Right ventricle myocardium inferior (tissue), 1 donor: ENCODE results near the gene FUOM. TPM values are rescaled to one million over a fixed set of nuclear protein-coding genes. Genes with fewer than 3 reads are reported as not detected.
"Not testable (repeated sequence)": the region's sequence is repeated elsewhere in the genome, so short reads cannot be mapped to it uniquely, and the experiment has no call there.

Experiments
- ATAC-seq: fragments of 200-7000 bp; cut with Tn5 transposase; one replicate; pipeline ENCODE4 v1.9.1; 2020; ENCODE audit warnings: mild to moderate bottlenecking, moderate library complexity
- DNase-seq: peaks from one replicate; pipeline ENCODE4 v3.0.0; 2021; ENCODE audit errors: missing footprints
- intact Hi-C: fragments of 100-400 bp; cut with DNase I; formaldehyde crosslinking; loops from one replicate; pipeline ENCODE4 v1.11.0; 2022
- total RNA-seq: library from RNA; stranded (reverse); fragmentation: NEBNext Ultra II Directional; extraction: Animal tissue kit (Norgen Biotek cat#: 25700); gene quantifications from one replicate; pipeline ENCODE4 v1.2.1, GENCODE V29; 2021
- donor health status: DM: no; HTN: yes; CAD: no; lungs with severe emphysema.

The FUOM gene
- total RNA-seq, 1 donor from 2014 or later, result 7.9 TPM

DNA sequence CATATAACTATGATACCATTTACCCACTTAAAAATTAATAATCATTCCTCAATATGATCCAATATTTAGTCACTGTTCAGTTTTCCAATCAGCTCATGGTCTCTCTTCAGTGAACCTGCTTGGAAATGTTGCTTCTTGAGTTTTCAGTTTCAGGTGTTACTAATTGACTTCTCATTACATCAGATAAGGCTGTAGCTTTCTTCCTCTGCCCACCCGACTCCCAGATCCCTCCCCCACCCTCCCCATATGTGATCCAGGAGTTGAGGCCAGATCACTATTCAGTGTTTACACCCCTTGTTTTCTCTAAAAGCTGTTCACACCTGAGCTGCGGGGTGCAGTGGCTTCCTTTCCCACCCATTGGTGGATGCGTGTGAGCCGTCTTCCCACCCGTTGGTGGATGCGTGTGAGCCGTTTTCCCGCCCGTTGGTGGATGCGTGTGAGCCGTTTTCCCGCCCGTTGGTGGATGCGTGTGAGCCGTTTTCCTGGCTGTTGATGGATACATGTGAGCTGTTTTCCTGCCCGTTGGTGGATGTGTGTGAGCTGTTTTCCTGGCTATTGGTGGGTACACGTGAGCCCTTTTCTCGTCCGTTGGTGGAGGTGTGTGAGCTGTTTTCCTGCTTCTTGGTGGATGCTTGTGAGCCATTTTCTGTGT lies 32.9 kb upstream of the FUOM start:
- ATAC-seq (no peak), DNase-seq (no peak)
- intact Hi-C loops, result no loop called here

DNA sequence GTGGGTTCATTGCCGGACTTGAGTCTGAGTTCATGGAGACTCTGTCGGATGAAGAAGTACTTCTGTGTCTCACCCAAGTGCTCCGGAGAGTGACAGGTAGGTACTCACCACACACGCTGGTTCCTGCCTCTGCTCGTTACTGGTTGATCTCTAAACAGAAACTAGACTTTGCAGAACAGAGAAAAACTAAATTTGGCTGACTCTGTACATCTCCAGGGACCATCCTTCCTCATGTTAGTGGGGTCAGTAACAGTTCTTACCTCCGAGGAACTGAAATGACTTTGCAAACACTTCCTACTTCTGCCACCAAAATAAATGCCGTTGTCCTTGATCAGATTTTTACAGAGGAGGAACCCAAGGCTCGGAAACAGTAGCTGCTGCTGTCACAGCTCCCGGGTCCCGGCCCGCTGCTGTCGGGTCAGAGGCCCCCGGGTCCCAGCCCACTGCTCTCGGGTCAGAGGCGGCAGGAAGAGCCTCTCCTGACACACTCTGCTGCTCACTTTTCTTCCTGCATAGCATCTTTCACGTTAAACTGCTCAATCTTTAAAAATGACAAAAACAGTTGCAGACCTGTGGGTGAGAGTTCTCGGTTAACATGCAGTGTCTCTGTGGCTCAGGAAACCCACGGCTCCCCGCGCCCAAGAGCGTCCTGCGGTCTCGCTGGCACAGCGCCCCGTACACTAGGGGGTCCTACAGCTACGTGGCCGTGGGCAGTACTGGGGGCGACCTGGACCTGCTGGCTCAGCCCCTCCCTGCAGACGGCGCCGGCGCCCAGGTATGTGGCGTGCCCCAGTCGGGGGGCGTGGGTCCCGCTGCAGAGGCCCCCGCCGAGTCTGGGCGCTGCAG lies 31.4 kb upstream of the FUOM start:
- ATAC-seq (no peak), DNase-seq (no peak)
- intact Hi-C loops, result no loop called here

DNA sequence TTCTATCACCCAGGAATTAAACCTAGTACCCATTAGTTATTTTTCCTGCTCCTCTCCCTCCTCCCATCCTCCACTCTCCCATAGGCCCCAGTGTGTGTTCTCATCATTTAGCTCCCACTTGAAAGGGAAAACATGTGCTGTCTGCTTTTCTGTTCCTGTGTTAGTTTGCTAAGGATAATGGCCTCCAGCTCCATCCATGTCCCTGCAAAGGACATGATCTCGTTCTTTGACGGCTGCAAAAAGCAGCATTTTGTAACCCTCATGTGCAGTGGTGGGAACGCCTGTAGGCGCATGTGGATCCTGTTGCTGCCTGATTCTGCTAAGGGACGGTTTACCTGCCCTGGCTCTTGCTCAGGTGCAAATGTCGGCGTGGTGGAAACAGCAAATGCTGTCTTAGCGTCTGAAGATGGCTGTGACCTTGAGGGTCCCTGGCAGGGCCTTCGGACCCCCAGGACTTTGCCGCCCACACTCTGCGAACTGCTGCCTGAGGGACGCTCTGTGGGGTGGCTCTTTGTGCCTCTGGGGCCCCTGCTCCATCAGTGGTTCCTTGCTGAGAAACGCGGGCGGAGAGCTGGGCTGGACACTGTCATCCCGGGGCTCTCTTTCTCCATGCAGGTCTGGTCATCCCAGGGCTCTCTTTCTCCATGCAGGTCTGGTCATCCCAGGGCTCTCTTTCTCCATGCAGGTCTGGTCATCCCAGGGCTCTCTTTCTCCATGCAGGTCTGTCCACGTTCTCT lies 30.6 kb upstream of the FUOM start:
- ATAC-seq (no peak), DNase-seq (no peak)
- intact Hi-C loops, result no loop called here

DNA sequence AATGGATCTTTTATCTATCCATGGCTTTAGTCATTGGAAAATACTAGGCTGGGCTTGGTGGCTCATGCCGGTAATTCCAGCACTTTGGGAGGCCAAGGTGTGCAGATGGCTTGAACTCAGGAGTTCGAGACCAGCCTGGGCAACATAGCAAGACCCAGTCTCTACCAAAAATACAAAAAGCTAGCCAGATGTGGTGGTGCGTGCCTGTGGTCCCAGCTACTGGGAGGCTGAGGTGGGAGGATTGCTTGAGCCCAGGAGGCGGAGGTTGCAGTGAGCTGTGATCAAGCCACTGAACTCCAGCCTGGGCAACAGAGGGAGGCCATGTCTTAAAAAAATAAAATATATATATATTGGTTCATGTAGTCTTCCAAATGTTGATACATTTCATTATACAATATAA lies 29.1 kb upstream of the FUOM start:
- intact Hi-C loops, DNase-seq, ATAC-seq: not testable (repeated sequence)

DNA sequence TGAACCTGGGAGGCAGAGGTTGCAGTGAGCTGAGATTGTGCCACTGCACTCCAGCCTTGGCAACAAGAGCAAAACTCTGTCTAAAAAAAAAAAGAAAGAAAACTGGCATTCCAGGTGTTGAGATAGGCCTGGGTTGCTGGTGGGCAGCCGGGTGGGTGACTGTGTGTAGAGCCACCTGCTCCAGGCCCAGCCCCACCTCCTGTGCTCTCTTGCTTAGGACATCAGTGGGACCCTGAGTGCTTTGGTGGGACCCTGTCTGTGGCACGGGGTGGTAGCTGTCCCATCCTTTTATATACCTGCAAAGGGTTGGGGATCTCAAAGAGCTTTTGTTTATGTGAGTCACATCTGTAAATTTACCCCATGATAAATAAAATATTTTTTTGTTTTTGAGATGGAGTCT lies 27.4 kb upstream of the FUOM start:
- DNase-seq (no peak), ATAC-seq (no peak)
- intact Hi-C loops, result no loop called here

DNA sequence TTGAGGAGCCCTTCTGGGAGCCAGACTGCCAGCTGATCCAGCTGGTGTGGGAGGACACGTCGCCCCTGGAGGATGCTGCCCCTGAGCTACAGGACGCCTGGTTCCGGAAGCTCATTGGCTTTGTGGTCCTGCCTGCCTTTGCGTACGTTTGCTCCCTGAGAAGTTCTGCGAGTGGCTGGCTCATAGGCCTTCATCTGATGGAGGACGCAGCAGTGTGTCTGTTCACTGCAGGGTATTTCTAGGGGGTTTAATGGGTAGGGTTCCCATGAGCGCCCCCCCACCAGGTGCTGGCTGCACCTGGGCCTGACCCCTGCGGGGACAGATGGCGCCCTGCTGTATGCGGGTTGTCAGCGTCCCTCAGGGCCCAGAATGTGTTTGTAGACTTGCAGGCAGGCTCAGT lies 26.3 kb upstream of the FUOM start:
- ATAC-seq, result no peak
- DNase-seq, result no peak
- intact Hi-C loops, result no loop called here

DNA sequence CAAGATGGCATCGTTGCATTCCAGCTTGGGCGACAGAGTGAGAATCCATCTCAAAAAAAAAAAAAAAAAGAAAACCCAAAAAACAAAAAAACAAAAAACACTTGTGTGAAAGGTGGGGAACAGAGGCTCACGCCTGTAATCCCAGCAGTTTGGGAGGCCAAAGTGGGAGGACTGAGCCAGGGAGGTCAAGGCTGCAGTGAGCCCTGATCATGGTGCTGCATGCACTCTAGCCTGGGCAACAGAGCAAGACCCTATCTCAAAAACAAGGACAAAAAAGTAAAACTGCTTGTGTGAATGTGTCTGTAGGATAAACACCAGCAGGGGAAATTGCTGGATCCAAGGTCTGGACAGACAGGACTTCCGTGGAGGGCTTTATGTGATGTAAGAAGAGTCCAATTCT lies 25.7 kb upstream of the FUOM start:
- intact Hi-C loops, result no loop called here
- DNase-seq (no peak), ATAC-seq (no peak)

DNA sequence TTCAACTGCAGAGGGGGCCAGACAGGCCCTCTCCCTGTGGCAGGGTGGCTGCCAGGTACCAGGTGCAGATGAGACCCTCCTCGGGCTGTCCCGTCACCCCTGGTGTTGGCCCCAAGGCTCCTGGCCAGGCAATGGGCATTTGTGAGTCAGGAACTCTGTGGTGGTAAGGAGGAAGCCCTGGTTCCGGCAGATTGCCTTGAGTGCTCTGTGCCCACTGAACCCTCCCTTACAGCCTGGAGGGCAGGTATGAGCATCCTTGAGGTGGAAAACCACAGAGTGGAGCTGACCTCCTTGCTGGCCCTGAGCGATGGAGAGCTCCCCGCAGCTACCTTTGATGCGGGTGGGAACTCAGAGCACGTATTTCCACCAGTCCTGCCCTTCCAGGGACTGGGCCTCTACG lies 23.2 kb upstream of the FUOM start:
- no peak for DNase-seq
- intact Hi-C loops, result no loop called here
- no peak for ATAC-seq

DNA sequence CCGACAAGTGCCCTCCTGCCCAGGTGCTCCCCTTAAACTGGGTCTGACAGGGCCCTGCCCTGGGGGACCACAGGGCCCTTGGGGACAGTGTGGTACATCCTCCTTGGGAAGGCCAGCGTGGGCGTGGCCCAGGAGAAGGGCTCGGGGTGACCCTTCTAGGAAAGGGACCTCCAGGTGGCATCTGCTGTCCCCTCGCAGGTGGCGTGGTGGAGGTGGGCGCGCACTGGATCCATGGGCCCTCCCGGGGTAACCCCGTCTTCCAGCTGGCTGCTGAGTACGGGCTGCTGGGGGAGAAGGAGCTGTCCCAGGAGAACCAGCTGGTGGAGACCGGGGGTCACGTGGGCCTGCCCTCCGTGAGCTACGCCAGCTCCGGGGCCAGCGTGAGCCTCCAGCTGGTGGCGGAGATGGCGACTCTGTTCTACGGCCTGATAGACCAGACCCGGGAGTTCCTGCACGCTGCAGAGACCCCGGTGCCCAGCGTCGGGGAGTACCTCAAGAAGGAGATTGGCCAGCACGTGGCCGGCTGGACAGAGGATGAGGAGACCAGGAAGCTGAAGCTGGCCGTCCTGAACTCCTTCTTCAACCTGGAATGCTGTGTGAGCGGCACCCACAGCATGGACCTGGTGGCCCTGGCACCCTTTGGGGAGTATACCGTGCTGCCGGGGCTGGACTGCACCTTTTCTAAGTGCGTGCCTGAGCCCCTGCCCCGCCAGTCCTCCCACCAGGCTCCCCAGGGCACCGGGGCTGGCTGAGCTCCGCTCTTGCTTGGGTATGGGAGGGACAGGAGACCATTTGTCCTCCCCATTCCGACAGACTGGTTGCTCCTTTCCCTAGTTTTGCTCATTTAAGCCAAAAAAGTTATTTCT lies 22.2 kb upstream of the FUOM start:
- intact Hi-C loops, result no loop called here
- ATAC-seq, result peak; percentile 15
- DNase-seq, result peak; percentile 63

DNA sequence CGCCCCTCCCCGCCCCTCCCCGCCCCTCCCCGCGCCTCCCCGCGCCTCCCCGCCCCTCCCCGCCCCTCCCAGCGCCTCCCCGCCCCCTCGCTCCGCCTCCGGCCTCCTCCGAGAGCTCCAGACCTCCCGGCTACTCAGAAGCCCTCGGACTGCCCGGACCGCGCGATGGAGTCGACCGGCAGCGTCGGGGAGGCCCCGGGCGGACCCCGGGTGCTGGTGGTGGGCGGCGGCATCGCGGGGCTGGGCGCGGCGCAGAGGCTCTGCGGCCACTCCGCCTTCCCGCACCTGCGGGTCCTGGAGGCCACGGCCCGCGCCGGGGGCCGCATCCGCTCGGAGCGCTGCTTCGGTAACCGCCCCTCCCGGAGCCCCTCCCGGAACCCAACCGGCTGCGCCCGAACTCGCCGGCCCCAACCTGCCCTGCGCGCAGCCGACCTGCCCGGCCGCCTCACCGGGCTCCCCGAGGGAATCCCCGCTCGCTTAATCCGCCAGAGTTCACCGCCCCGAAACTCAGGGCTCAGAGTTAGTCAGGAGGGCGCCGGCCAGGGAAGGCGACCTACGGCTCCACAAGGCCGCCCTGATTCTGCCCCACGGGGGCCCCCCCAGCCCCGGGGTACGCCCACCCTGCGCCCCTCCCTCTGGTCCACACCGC lies 21.5 kb upstream of the FUOM start, which contains the start of gene PAOX:
TSS of gene PAOX (plus strand) at position 111 of the 649 bp plus-strand sequence. CDS start at position 166, 55 bp downstream.
- ATAC-seq (peak; percentile 70), DNase-seq (peak; percentile 77)
- intact Hi-C loops, result no loop called here

DNA sequence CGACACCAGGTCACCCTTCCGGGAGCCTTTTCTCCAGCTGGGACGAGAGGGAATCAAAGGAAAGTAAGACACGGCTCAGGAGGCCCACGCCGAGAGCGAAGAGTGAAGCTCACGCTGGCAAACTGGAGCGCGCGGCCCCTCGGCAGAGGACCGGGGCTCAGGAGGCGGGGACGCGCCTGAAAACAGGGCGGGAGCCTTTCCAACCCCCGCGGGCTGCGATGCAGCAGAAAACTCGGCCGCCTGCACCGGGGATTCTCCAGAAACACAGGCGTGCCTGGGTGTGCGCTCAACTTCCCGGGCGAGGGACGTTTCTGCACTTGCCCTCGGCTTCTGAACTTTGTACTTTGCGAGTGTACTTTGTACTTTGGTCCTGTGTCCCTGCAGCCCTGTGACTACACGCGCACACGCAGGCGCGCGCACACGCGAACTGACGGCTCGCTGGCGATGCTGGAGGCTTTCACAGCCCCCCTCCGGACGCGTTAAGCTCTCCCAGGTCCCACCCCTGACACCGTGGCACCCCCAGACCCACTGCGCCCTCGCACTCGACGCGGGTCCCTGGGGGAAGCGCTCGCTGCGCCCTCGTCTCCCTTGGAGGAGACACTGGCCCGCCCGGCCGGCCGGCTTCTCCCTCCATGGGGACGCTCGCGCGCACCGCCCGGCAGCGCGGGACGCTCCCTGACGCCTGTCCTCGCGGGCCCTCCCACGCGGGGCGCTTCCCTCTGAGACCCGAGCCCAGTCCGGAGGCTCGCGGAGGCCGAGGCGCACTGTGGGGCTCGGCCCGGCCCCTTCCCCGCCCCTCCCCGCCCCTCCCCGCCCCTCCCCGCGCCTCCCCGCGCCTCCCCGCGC lies 20.7 kb upstream of the FUOM start:
- DNase-seq, result peak; percentile 90
- intact Hi-C loops, result no loop called here
- peak; percentile 87 for ATAC-seq

DNA sequence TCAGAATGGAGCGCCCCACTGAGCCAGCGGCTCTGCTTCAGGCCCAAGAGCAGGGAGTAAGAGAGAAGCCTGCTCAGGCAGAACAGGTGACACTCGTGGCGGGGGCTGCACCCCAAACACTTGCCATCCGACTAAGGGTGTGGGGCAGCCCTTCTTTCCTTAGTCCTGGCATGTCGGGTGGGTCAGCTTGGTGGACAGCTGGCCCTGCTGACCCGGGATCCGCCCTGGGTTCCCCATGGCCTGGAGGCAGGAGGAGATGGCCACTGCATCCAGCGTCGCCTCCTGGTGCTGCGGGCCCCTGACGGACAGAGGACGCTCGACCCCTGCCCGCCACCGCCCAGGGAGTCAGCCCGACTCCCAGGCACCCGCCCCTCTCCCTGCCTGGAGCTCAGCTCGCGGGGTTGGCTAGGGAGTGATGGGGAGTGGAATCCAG lies 20.0 kb upstream of the FUOM start:
- intact Hi-C loops, result no loop called here
- no peak for ATAC-seq
- DNase-seq, result peak; percentile 63

DNA sequence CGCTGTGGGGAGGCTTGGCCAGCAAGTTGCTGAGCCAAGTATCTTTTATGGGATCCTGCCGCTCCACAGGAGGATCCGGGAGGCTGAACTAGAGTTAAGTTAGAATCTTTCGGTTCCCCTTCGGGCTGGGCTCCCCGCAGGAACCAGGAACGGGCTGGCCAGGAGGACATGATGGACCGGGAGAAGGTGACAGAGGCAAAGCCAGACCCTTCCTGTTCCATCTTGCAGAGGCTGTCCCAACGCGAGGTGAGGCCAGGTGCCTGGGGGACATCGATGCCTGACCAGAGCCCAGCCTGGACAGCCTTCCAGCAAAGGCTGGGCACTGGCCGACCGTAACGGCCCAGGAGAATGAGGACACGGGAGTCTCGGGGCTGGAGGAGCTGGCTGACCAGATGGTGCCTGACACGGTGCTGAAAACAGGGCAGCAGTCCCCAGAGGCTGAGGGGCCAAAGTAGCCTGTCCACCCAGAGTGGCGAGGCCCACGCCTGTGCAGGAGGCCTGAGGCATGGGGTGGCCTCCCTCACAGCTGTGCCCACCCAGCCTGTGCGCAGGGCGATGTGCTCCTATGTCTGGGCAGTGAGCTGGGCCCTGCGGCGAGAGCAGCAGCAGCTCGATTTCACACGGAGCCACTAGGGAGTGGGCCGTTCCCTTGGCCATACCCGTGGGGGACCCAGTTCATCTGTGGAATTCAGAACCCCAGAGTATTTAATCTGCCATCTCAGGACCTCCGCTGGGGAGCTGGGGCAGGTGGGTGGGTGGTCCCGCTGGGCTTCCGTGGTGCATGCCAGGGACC lies 19.4 kb upstream of the FUOM start:
- DNase-seq (peak; percentile 68), ATAC-seq (no peak)
- intact Hi-C loops, result no loop called here

DNA sequence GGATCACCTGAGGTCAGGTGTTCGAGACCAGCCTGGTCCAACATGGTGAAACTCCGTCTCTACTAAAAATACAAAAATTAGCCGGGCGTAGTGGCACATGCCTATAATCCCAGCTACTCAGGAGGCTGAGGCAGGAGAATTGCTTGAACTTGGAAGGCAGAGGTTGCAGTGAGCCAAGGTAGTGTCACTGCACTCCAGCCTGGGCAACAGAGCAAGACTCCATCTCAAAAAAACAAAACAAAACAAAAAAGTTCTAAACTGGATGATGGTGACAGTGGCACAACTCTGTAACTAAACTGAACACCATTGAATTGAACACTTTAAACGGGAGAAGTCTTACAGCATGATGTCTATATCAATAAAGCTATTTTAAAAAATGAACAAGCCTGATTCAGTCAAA lies 18.4 kb upstream of the FUOM start:
- intact Hi-C loops, ATAC-seq, DNase-seq: not testable (repeated sequence)

DNA sequence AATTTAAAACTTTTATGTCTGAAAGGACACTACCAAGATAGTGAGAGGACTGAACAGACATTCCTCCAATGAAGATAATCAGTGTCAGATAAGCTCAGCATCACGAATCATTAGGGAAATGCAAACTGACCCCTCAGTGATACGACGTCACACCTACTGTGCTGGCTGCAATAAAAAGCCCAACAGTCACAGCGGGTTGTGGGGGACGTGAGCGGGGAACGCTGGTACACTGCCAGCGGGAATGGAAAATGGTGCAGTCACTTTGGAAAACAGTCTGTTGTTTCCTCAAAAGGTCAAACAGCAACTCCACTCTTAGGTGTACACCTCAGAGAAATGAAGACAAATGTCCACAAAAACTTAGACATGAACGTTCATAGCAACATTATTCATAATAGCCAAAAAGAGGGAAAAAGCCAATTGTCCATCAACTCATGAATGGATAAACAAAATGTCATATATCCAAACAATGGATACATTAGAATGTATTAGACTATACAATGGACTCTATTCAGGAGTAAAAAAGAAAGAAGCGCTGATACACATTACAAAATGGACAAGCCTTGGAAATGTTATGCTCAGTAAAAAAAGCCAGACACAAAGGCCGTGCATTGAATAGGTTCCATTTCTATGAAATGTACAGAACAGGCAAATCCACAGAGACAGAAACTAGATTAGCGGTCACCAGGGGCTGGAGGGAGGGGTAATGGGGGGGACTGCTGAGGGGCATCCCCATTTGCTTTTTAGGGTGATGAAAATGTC lies 17.7 kb upstream of the FUOM start:
- intact Hi-C loops, result no loop called here
- ATAC-seq, result no peak

More for the DNA sequence above, 17.7 kb upstream of the FUOM start:
- DNase-seq, result no peak
